GM21515 (cell line): ENCODE results near the gene SYNJ2.
"Not testable (repeated sequence)": the region's sequence is repeated elsewhere in the genome, so short reads cannot be mapped to it uniquely, and the experiment has no call there.

Experiments
- ATAC-seq: cut with Tn5 transposase; IDR thresholded peaks from one replicate; pipeline ENCODE4 v1.9.1; 2021; ENCODE audit not compliant: unreplicated experiment

The SYNJ2 gene

GRCh38 chr6:157956171-157956730 is 25.4 kb upstream of the SYNJ2 start:
- no peak for ATAC-seq

- no peak for ATAC-seq
Observed at GRCh38 chr6:157959451-157960227, 22.0 kb upstream of the SYNJ2 start.

DNA sequence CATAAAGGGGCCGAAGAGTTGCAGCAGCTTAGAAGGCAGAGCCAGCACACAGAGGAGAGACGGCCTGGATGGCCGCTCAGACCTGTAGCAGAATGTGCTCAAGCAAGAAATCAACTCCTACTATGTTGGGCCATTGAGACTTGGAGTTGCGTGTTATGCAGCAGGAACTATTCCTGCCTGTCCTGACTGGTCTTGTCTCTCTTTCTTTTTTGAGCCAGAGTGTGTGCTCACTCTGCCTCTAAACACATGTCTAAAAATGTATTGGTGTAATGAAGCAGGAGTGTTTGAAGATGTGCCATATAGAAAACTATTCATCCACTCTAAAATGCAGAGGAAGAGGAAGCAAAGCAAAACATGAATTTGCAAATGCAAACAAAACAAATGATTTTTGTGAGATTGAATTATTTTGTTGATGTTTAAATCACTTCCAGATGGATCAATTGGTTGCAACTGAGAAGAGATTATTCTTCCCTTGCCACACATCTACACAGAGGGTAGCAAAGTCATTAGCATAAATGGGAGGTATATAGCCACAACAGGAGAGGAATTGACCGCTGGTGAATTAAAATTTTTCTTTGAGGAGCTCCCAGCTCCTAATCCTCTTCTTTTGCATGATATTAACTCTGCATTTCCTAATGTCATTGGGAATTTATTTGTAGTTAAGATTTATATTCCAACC is 20.4 kb upstream of the SYNJ2 start:
- no peak for ATAC-seq

- no peak for ATAC-seq
Observed at GRCh38 chr6:157961832-157962575, 19.7 kb upstream of the SYNJ2 start.

GRCh38 chr6:157962601-157963302 is 18.9 kb upstream of the SYNJ2 start:
- ATAC-seq = no peak

- no peak for ATAC-seq
Observed at GRCh38 chr6:157964100-157964499, 17.6 kb upstream of the SYNJ2 start.

- ATAC-seq = no peak
Observed at GRCh38 chr6:157965387-157965786, 16.3 kb upstream of the SYNJ2 start.

DNA sequence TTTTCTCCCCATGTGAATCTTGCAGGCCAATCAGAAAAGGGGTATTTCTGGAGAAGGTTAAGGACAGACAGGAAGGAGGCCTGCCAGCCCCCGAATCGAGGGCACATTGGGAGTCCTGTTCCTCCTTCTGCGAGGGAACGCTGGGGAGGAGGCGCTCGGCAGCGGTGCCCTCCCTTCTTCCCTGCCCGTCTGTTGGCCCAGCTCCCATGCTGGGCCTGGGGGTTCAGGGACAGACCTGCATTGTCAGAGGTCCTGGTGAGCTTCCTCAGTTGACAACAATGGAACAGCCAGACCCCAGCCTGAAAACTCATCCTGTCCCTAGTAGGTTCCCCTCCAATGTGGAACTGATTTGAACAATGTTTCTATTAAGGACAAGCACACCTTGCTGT is 15.1 kb upstream of the SYNJ2 start:
- ATAC-seq = no peak

DNA sequence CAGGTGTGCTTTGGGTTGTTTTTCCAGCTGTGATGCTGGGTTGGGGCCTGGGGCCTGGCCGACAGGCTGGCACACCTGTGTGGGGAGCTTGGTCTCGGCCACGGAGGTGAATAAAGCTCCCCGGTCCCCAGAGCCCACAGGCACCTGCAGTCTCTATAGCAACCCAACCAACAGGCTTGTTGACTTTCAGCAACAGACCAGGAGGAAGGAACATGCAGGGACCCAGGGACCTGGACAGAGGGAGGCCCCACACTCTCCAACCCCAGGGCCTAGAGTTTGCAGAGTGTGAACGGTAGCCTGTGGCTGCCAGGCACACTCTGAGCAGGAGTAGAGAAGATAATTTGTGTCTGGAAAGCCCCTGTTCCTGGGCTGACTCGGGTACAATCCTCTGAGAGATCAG is 14.6 kb upstream of the SYNJ2 start:
- no peak for ATAC-seq

- ATAC-seq = no peak
Observed at GRCh38 chr6:157967486-157967885, 14.2 kb upstream of the SYNJ2 start.

DNA sequence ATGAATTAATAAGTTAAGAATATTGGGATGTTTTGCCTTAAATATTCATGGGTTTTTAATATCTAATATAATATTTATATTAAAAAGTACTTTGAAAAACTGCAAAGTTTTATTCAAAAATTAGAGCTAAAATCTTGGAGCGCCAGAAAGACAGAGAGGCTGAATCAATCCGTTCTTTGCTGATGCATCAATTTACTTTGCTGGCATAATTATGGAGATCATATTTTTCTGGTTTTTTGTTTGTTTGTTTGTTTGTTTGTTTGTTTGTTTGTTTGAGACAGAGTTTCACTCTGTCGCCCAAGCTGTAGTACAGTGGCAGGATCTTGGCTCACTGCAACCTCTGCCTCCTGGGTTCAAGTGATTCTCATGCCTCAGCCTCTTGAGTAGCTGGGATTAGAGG is 9.5 kb upstream of the SYNJ2 start:
- ATAC-seq = not testable (repeated sequence)

GRCh38 chr6:157974341-157974894 is 7.2 kb upstream of the SYNJ2 start:
- ATAC-seq = no peak

DNA sequence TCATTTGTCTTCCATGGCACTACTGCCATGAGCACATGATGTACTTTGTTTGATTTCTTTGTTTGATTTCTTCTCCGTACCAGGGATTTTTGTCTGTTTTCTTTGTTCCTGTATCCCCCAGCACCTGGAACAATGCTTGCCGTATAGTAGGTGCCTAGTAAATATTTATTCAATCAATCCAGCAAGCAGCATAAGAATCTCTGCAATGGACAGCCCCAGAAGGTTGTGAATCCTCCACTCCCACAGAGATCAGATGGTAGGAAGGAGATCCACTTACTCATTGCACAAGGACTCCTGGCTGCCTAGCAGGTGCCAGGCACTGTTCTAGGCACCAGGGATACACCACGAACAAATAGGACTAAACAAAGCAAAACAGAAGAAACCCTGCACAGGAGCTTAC is 6.7 kb upstream of the SYNJ2 start:
- ATAC-seq = no peak

DNA sequence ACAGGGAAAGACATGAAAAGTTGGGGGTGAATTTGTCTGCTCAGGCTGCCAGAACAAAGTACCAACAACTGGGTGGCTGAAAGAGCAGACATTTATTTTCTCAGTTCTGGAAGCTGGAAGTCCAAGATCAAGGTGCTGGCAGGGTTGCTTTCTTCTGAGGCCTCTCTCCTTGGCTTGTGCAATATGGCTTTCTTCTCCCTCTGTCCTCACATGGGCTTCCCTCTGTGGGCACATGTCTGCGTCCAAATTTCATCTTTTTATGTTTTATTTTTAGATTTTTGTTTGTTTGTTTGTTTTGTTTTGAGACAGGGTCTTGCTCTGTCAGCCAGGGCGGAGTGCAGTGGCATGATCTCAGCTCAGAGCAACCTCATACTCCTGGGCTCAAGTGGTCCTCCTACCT is 6.2 kb upstream of the SYNJ2 start:
- ATAC-seq = no peak

- ATAC-seq = no peak
Observed at GRCh38 chr6:157976345-157977175, 5.1 kb upstream of the SYNJ2 start.

- ATAC-seq = no peak
Observed at GRCh38 chr6:157977176-157977804, 4.4 kb upstream of the SYNJ2 start.

DNA sequence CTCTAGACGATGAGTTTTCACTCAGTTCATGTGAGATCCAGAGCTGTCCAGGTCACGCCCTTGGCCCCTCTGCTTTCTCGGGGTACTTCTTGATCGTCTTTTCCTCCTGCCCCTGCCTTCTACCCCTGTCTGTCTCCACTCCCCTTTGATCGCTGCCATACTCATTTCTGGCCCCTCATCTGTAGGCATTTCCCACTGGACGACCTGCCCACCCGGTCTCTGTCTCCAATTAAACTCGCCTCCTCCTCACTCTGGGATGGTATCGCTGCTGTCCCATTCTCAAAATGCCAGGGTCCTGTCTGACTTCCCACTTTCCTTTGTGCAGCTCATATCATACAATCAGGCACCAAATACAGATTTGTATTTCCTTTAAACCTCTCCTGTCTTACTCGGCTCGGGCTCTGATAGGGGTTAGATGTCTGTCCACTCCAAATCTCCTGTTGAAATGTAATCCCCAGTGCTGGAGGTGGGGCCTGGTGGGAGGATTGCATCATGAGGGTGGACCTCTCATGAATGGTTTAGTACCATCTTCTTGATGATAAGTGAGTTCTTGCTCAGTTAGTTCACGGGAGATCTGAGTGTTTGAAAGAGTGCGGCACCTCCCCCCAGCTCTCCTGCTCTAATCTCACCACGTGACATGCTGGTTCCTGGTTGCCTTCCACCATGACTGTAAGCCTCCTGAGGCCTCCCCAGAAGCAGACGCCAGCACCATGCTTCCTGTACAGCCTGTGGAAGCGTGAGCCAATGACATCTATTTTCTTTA is 3.5 kb upstream of the SYNJ2 start:
- ATAC-seq = no peak

DNA sequence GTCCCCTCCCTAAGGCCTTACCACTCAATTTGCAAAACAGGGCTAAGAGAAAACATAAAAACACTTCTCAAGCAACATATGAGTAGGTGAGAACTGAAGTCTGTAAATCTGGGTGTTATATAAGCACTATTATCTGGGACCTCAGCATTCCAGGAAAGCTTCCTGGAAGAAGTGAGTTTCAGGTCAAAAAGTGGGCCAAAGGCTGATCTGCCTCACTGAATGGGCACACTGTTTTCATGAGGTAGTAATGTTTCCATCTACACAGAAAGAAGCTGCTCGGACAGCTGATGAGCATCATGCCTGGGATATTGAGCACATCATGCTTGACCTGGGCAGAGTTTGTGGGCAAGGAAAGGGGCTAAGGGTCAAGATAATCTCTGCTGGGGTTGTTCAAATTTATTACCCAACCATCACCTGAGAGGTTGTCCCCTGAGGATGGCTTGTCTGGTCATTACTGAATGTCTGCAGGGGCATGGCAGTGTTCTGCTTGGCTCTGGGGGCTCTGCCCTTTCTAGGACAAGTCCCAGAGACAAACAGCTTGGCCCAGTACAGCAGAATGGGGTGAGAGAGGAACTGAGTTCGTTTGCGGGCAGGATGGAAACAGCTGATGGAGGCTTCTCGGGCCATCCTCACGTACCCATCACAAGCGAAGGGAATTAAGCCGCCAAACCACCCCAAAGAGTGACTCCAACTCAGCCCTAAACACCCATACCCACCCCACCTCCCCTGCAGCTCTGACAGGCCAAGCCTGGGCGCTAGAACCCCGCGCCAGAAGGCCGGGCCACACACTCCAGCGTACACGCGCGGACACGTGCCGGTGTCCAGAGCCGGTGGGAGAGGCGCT is 1.2 kb upstream of the SYNJ2 start:
- ATAC-seq = peak; percentile 12
